HuH-7.5 (cell line): ENCODE measurements around the gene AVEN.
"Not testable (repeated sequence)": the region's sequence is repeated elsewhere in the genome, so short reads cannot be mapped to it uniquely, and the experiment has no call there.

ENCODE experiments used
- DNase-seq: peaks from one replicate; pipeline ENCODE4 v3.0.0; 2011; ENCODE audit warnings: low spot score

AVEN gene

GRCh38 chr15:34038871-34039789 lies at the start of gene AVEN:
AVEN (minus strand) TSS chr15:34039204; CDS start chr15:34039046, 158 bp downstream.
- peak; percentile 23 for DNase-seq

GRCh38 chr15:34085746-34086145 lies 46.7 kb upstream of the AVEN start:
- no peak for DNase-seq

GRCh38 chr15:34084086-34084485 lies 45.1 kb upstream of the AVEN start:
- DNase-seq: no peak

- no peak for DNase-seq
Observed at GRCh38 chr15:34079904-34080303, 40.9 kb upstream of the AVEN start.

- DNase-seq: no peak
Observed at GRCh38 chr15:34078900-34079299, 39.9 kb upstream of the AVEN start.

- no peak for DNase-seq
Observed at GRCh38 chr15:34076785-34077184, 37.8 kb upstream of the AVEN start.

- DNase-seq: no peak
Observed at GRCh38 chr15:34070003-34070402, 31.0 kb upstream of the AVEN start.

GRCh38 chr15:34065941-34066340 lies 26.9 kb upstream of the AVEN start:
- no peak for DNase-seq

- DNase-seq: no peak
Observed at GRCh38 chr15:34065261-34065660, 26.3 kb upstream of the AVEN start.

- no peak for DNase-seq
Observed at GRCh38 chr15:34064438-34064837, 25.4 kb upstream of the AVEN start.

GRCh38 chr15:34059946-34060345 lies 20.9 kb upstream of the AVEN start:
- no peak for DNase-seq

GRCh38 chr15:34059476-34059875 lies 20.5 kb upstream of the AVEN start:
- no peak for DNase-seq

GRCh38 chr15:34056911-34057310 lies 17.9 kb upstream of the AVEN start:
- DNase-seq: no peak

- DNase-seq: no peak
Observed at GRCh38 chr15:34055868-34056595, 17.0 kb upstream of the AVEN start.

GRCh38 chr15:34054081-34054707 lies 15.2 kb upstream of the AVEN start:
- DNase-seq: no peak

- not testable (repeated sequence) for DNase-seq
Observed at GRCh38 chr15:34050385-34050784, 11.4 kb upstream of the AVEN start.

GRCh38 chr15:34049112-34049511 lies 10.1 kb upstream of the AVEN start:
- no peak for DNase-seq

GRCh38 chr15:34047893-34048775 lies 9.1 kb upstream of the AVEN start:
- DNase-seq: no peak

GRCh38 chr15:34046471-34047145 lies 7.6 kb upstream of the AVEN start:
- no peak for DNase-seq

- no peak for DNase-seq
Observed at GRCh38 chr15:34043813-34044212, 4.8 kb upstream of the AVEN start.

- DNase-seq: no peak
Observed at GRCh38 chr15:34043391-34043790, 4.4 kb upstream of the AVEN start.
